B cell (primary cell): Measurements from ENCODE around the gene PTPRN. TPM values are rescaled to one million over a fixed set of nuclear protein-coding genes. Genes with fewer than 3 reads are reported as not detected.
A peak's percentile ranks its signal among the peaks of the same experiment; 100 is the strongest.

Experiments
- ATAC-seq: fragments of 200-7000 bp; cut with Tn5 transposase; one replicate; pipeline ENCODE4 v1.10.0; 2021; ENCODE audit warnings: low read depth, mild to moderate bottlenecking, moderate number of reproducible peaks, moderate library complexity
- CTCF ChIA-PET: fragments of 350-600 bp; sonication (Branson Sonifier 250); formaldehyde crosslinking; loops from one replicate; lab custom pipeline; 2021; ENCODE audit warnings: antibody characterized with exemption, inconsistent platforms; lab: Charles Lee
- POLR2A ChIA-PET: fragments of 350-600 bp; sonication (Branson Sonifier 250); formaldehyde crosslinking; loops from one replicate; lab custom pipeline; 2021; ENCODE audit warnings: antibody characterized with exemption; lab: Charles Lee
- DNase-seq: peaks from one replicate; pipeline ENCODE4 v3.0.0; 2013
- H2AFZ ChIP-seq: 2 replicates; pipeline ENCODE4 v1.6.1; 2012; ENCODE audit warnings: mild to moderate bottlenecking, low read depth, low read length; ENCODE audit not compliant: insufficient read depth, poor library complexity, severe bottlenecking
- H3K27ac ChIP-seq, 2 donors: 1 replicate in 1 of 2; 2 replicates in 1 of 2; pipeline ENCODE4 v1.5.1; 2012 to 2013; ENCODE audit warnings: low read length in 2 of 2, mild to moderate bottlenecking in 2 of 2, moderate library complexity in 1 of 2
- H3K27me3 ChIP-seq, 4 experiments: fragments of 200-600 bp in 1 of 4; sonication (generic) in 1 of 4; replicated peaks in 1 of 4; 1 replicate in 2 of 4; 2 replicates in 2 of 4; pipeline versions ENCODE4 v1.6.1 to v1.7.0; 2013 to 2016; ENCODE audit warnings: low read length in 3 of 4, mild to moderate bottlenecking in 2 of 4, mixed read lengths in 1 of 4, moderate library complexity in 1 of 4; ENCODE audit not compliant: insufficient read depth in 4 of 4, control insufficient read depth in 3 of 4; ENCODE audit errors: control extremely low read depth in 1 of 4
- H3K36me3 ChIP-seq, 2 experiments: replicated peaks in 1 of 2; 1 replicate in 1 of 2; 2 replicates in 1 of 2; pipeline versions ENCODE4 v1.6.1 to v1.7.1; 2013; ENCODE audit warnings: low read length in 1 of 2; ENCODE audit not compliant: insufficient read depth in 2 of 2, control insufficient read depth in 1 of 2; ENCODE audit errors: control extremely low read depth in 1 of 2, extremely low read depth in 1 of 2
- H3K4me1 ChIP-seq, 2 donors: fragments of 200-600 bp in 1 of 2; sonication (generic) in 1 of 2; 1 replicate in 1 of 2; 2 replicates in 1 of 2; pipeline versions ENCODE4 v1.5.1 to v1.6.1; 2013 to 2017; ENCODE audit warnings: low read length in 2 of 2; ENCODE audit not compliant: control insufficient read depth in 2 of 2, insufficient read depth in 2 of 2
- H3K4me2 ChIP-seq: replicated peaks from 2 replicates; pipeline ENCODE3; 2012; ENCODE audit warnings: mild to moderate bottlenecking, low read depth, low read length; ENCODE audit not compliant: poor library complexity, severe bottlenecking
- H3K4me3 ChIP-seq, 5 experiments: fragments of 200-600 bp in 1 of 5; sonication (generic) in 1 of 5; 1 replicate in 3 of 5; 2 replicates in 2 of 5; pipeline versions ENCODE4 v1.5.1 to v1.7.0; 2011 to 2016; ENCODE audit warnings: low read length in 4 of 5, mild to moderate bottlenecking in 4 of 5, low read depth in 2 of 5, control low read depth in 1 of 5, moderate library complexity in 1 of 5; ENCODE audit not compliant: insufficient read depth in 1 of 5; ENCODE audit errors: control extremely low read depth in 1 of 5, extremely low read depth in 1 of 5
- H3K79me2 ChIP-seq: fragments of 200-600 bp; sonication (generic); one replicate; pipeline ENCODE4 v1.6.0; 2016; ENCODE audit warnings: low read length; ENCODE audit not compliant: control insufficient read depth, insufficient read depth
- H3K9ac ChIP-seq: fragments of 200-600 bp; sonication (generic); 2 replicates; pipeline ENCODE4 v1.6.1; 2017; ENCODE audit warnings: mild to moderate bottlenecking, low read length, moderate library complexity
- H3K9me3 ChIP-seq, 3 donors: one replicate each; pipeline versions ENCODE4 v1.6.1 to v1.7.1; 2013; ENCODE audit warnings: low read length in 2 of 3; ENCODE audit not compliant: control insufficient read depth in 2 of 3, insufficient read depth in 1 of 3; ENCODE audit errors: control extremely low read depth in 1 of 3
- H4K20me1 ChIP-seq: 2 replicates; pipeline ENCODE4 v1.6.0; 2012; ENCODE audit warnings: mild to moderate bottlenecking, low read length; ENCODE audit not compliant: insufficient read depth, control insufficient read depth, poor library complexity, severe bottlenecking
- H3K27ac Mint-ChIP-seq: one replicate; pipeline ENCODE4 v1.8.0; 2021; ENCODE audit warnings: mixed read lengths
- H3K27me3 Mint-ChIP-seq: one replicate; pipeline ENCODE4 v1.8.0; 2021; ENCODE audit warnings: mixed read lengths
- H3K4me1 Mint-ChIP-seq: one replicate; pipeline ENCODE4 v1.8.0; 2021; ENCODE audit warnings: mixed read lengths
- H3K4me3 Mint-ChIP-seq: one replicate; pipeline ENCODE4 v1.8.0; 2021; ENCODE audit warnings: mixed read lengths
- H3K9me3 Mint-ChIP-seq: one replicate; pipeline ENCODE4 v1.8.0; 2022; ENCODE audit warnings: mixed read lengths; ENCODE audit not compliant: insufficient read depth
- CTCF ChIP-seq: fragments of 200-600 bp; IDR thresholded peaks from one replicate; pipeline ENCODE4 v1.8.0; 2022; ENCODE audit warnings: antibody characterized with exemption, mild to moderate bottlenecking
- EZH2 ChIP-seq: IDR thresholded peaks from 2 replicates; pipeline ENCODE4 v1.6.1; 2012; ENCODE audit warnings: borderline replicate concordance, low read depth, mild to moderate bottlenecking, moderate library complexity, low read length; ENCODE audit not compliant: insufficient read depth, poor library complexity, severe bottlenecking
- WGBS: methylation state at CpG from one replicate; pipeline ENCODE4 v1.1.5; 2013; ENCODE audit warnings: missing lambda C conversion rate; ENCODE audit not compliant: insufficient coverage; 5-methylcytosine and 5-hydroxymethylcytosine counted together
- intact Hi-C: fragments of 100-400 bp; cut with micrococcal nuclease; formaldehyde crosslinking; loops from one replicate; pipeline ENCODE4 v1.10.0; 2022
- polyA plus RNA-seq: library from polyadenylated mRNA; depleted of rRNA; stranded (reverse); fragments of >200 nt; gene quantifications from 2 replicates; pipeline ENCODE4 v1.2.3, GENCODE V29; 2012
- total RNA-seq, 2 donors: library from RNA; stranded (reverse); fragments of 120-200 nt in 1 of 2; gene quantifications; 1 replicate in 1 of 2; 2 replicates in 1 of 2; pipeline versions ENCODE4 v1.2.3 to v1.2.4, GENCODE V29; 2013 to 2022

Gene PTPRN
- total and polyA plus RNA-seq, 2 donors (not counting 1 experiment from before 2014, with no cell fraction given): 0.04 TPM; not detected in 1

- no peak for ATAC-seq
- POLR2A ChIA-PET: interaction anchor here (0.5 to 4.2 kb wide), 13 partner anchors 7 to 372 kb away, joined by 3 to 106 read pairs (median 6); partner anchors contain the start of genes ABCB6, ANKZF1, ATG9A and CNPPD1
- Histone ChIP-seq H3K27me3 (no peaks in the 10 kb centered on the region), H3K9me3 (no peaks in the 10 kb centered on the region), H3K4me2 (peak overlapping the region; percentile 100), H3K79me2 (peaks cover 50% of the 10 kb centered on the region), H3K27ac (peak overlapping the region; percentile 67 to 93), H3K4me3 (peak overlapping the region; percentile 83 to 97 (median 90)), H2AFZ (peak overlapping the region; percentile 25), H3K9ac (peak overlapping the region; percentile 90), H3K4me1 (peaks cover 48 to 58% of the 10 kb centered on the region in 2 donors), H4K20me1 (peaks cover 22% of the 10 kb centered on the region), H3K36me3 (peaks cover 2 to 31% of the 10 kb centered on the region in 2 experiments)
- Mint-ChIP-seq H3K9me3 (no peaks in the 10 kb centered on the region), H3K4me1 (peaks cover 63% of the 10 kb centered on the region), H3K27ac (peak overlapping the region; percentile 96), H3K27me3 (no peaks in the 10 kb centered on the region), H3K4me3 (peak overlapping the region; percentile 87)
- no peak for DNase-seq
- intact Hi-C loops: loop anchor here (5.0 kb wide), 1 partner anchor 1035 kb away; the partner anchor contains the start of gene ARPC2
- WGBS: 7% methylated on average over 9 of the region's 9 CpGs
- TF ChIP-seq CTCF (no peak), EZH2 (no peak)
- CTCF ChIA-PET: interaction anchor here (0.6 to 7.6 kb wide), 11 partner anchors 16 to 81 kb away, joined by 3 to 97 read pairs (median 5); partner anchors contain the start of genes ABCB6, ANKZF1, ATG9A and DNAJB2
Observed at GRCh38 chr2:219252570-219252899, 56.7 kb downstream of the PTPRN start.

GRCh38 chr2:219252084-219252483, 57.1 kb downstream of the PTPRN start:
- CTCF ChIA-PET: interaction anchor here (0.6 to 7.6 kb wide), 13 partner anchors 16 to 81 kb away, joined by 3 to 97 read pairs (median 5); partner anchors contain the start of genes ABCB6, ANKZF1, ATG9A and DNAJB2
- ATAC-seq: no peak
- TF ChIP-seq EZH2 (no peak), CTCF (no peak)

More at GRCh38 chr2:219252084-219252483, 57.1 kb downstream of the PTPRN start:
- 100% methylated on average over 1 of the region's 5 CpGs for WGBS
- peaks cover 22% of the 10 kb centered on the region for H4K20me1 ChIP-seq
- H2AFZ ChIP-seq: no peak overlapping the region
- Mint-ChIP-seq H3K4me1 (peaks cover 68% of the 10 kb centered on the region), H3K27ac (peak overlapping the region; percentile 96), H3K27me3 (no peaks in the 10 kb centered on the region), H3K9me3 (no peaks in the 10 kb centered on the region), H3K4me3 (peak overlapping the region; percentile 87)
- peak overlapping the region; percentile 100 for H3K4me2 ChIP-seq
- no peaks in the 10 kb centered on the region for H3K27me3 ChIP-seq
- DNase-seq: no peak
- peak overlapping the region; percentile 67 to 93 for H3K27ac ChIP-seq
- intact Hi-C loops: loop anchor here (5.0 kb wide), 1 partner anchor 1035 kb away; the partner anchor contains the start of gene ARPC2
- H3K9ac ChIP-seq: peak overlapping the region; percentile 90
- peaks cover 53 to 63% of the 10 kb centered on the region in 2 donors for H3K4me1 ChIP-seq
- H3K4me3 ChIP-seq: peak overlapping the region; percentile 83 to 97 (median 90)
- POLR2A ChIA-PET: interaction anchor here (0.5 to 4.2 kb wide), 9 partner anchors 23 to 372 kb away, joined by 3 to 106 read pairs (median 6); partner anchors contain the start of genes ABCB6, ANKZF1, ATG9A and CNPPD1
- peaks cover 2 to 35% of the 10 kb centered on the region in 2 experiments for H3K36me3 ChIP-seq
- H3K9me3 ChIP-seq: no peaks in the 10 kb centered on the region
- peaks cover 54% of the 10 kb centered on the region for H3K79me2 ChIP-seq
